ENCODE data around the gene ARSA.

- TF ChIP-seq CTCF (IDR thresholded peaks at IDR 0.05; ENCODE audit: low read depth, low read length, missing input control), result no peak
- no peak for TF ChIP-seq TAF1 (conservative IDR thresholded peaks at IDR 0.05)
- TF ChIP-seq RAD21 (IDR thresholded peaks at IDR 0.05), result no peak
These were observed 49.8 kb downstream of the ARSA start, which contains the start of gene CPT1B for GRCh38 chr22:50577987-50578775.
